ENCODE data around the gene CCDC141. TPM values are rescaled to one million over a fixed set of nuclear protein-coding genes. Genes with fewer than 3 reads are reported as not detected.
"Not testable (repeated sequence)": the region's sequence is repeated elsewhere in the genome, so short reads cannot be mapped to it uniquely, and the experiment has no call there.

CCDC141 gene
- total RNA-seq, 5 donors from 2014 or later (not counting 1 experiment from before 2014, with no cell fraction given), result 13.2 to 44.8 (median 16.8) TPM

DNA sequence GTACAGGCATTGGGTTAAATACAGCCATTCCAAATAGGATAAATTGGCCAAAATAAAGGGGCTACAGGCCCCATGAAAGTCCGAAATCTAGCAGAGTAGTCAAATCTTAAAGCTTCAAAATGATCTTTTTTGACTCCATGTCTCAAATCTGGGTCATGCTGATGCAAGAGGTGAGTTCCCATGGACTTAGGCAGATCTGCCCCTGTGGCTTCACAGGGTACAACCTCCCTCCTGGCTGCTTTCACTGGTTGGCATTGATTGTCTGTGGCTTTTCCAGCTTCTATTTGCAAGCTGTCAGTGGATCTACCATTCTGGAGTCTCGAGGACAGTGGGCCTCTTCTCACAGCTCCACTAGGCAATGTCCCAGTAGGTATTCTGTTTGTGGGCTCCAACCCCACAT lies 56.1 kb downstream of the CCDC141 start:
- no peak for ATAC-seq (replicated peaks in 1 of 4)
- no peak overlapping the region for H3K4me3 ChIP-seq (ENCODE audit: control insufficient read depth in 1 of 2, extremely low read depth in 1 of 2, low read length in 1 of 2)
- POLR2A ChIA-PET, result no interaction called here
- H3K27ac Mint-ChIP-seq, result no peak overlapping the region
- peaks cover 13 to 22% (median 14%) of the 10 kb centered on the region in 3 donors for H3K4me1 Mint-ChIP-seq
- no peak overlapping the region for H3K4me3 Mint-ChIP-seq
- no peak overlapping the region for H3K27ac ChIP-seq (ENCODE audit: low read length)
- H3K27me3 Mint-ChIP-seq, result no peaks in the 10 kb centered on the region
- WGBS (ENCODE audit: insufficient coverage), result 81% methylated on average over 2 of the region's 2 CpGs
- peaks cover 22% of the 10 kb centered on the region for H3K36me3 Mint-ChIP-seq
- H3K4me1 ChIP-seq (ENCODE audit: control insufficient read depth in 1 of 2, extremely low read depth in 1 of 2, insufficient read depth in 2 of 2, low read length in 2 of 2), result peaks cover 0 to 2% of the 10 kb centered on the region in 2 experiments
- no peaks in the 10 kb centered on the region for H3K9me3 ChIP-seq
- no peaks in the 10 kb centered on the region for H3K36me3 ChIP-seq (ENCODE audit: control insufficient read depth in 2 of 2, extremely low read depth in 1 of 2, insufficient read depth in 1 of 2, low read length in 1 of 2)
- no peaks in the 10 kb centered on the region for H3K27me3 ChIP-seq (replicated peaks in 1 of 2; ENCODE audit: control insufficient read depth in 2 of 2, extremely low read depth in 1 of 2, insufficient read depth in 2 of 2, low read length in 1 of 2)
- H3K9me3 Mint-ChIP-seq, result peaks cover 4 to 6% (median 5%) of the 10 kb centered on the region in 3 donors
- DNase-seq, result no peak
- CTCF ChIA-PET, result no interaction called here

DNA sequence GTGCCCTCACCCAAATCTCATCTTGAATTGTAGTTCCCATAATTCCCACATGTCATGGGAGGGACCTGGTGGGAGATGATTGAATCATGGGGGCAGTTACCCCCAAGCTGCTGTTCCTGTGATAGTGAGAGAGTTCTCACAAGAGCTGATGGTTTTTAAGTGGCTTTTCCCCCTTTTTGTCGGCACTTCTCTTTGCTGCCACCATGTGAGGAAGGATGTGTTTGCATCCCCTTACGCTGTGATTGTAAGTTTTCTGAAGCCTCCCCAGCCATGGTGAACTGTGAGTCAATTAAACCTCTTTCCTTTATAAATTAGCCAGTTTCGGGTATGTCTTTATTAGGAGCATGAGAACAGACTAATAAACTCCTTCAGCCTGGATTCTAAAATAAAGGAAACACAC lies 57.2 kb downstream of the CCDC141 start:
- H3K9me3 Mint-ChIP-seq, result not testable (repeated sequence)
- no CpG with 5 or more reads among the region's 3 CpGs for WGBS (ENCODE audit: insufficient coverage)

GRCh38 chr2:178990533-178991241 lies 59.2 kb downstream of the CCDC141 start:
- no peak overlapping the region for H3K4me3 ChIP-seq (ENCODE audit: control insufficient read depth in 1 of 2, extremely low read depth in 1 of 2, low read length in 1 of 2)
- H3K9me3 Mint-ChIP-seq, result peaks cover 4 to 6% (median 5%) of the 10 kb centered on the region in 3 donors
- no peak overlapping the region for H3K4me3 Mint-ChIP-seq
- DNase-seq, result no peak
- H3K36me3 Mint-ChIP-seq, result peaks cover 13% of the 10 kb centered on the region
- ATAC-seq (replicated peaks in 1 of 4), result no peak
- peaks cover 7 to 16% (median 11%) of the 10 kb centered on the region in 3 donors for H3K4me1 Mint-ChIP-seq
- no peaks in the 10 kb centered on the region for H3K9me3 ChIP-seq
- H3K27me3 ChIP-seq (replicated peaks in 1 of 2; ENCODE audit: control insufficient read depth in 2 of 2, extremely low read depth in 1 of 2, insufficient read depth in 2 of 2, low read length in 1 of 2), result no peaks in the 10 kb centered on the region
- POLR2A ChIA-PET, result interaction anchor here in 1 of 2 donors (0.6 kb wide), 1 partner anchor 25 kb away, joined by 3 read pairs; no protein-coding TSS in a partner anchor
- no peaks in the 10 kb centered on the region for H3K27me3 Mint-ChIP-seq
- H3K27ac ChIP-seq (ENCODE audit: low read length), result no peak overlapping the region
- H3K4me1 ChIP-seq (ENCODE audit: control insufficient read depth in 1 of 2, extremely low read depth in 1 of 2, insufficient read depth in 2 of 2, low read length in 2 of 2), result no peaks in the 10 kb centered on the region
- H3K27ac Mint-ChIP-seq, result peak overlapping the region; percentile 35 to 38
- CTCF ChIA-PET, result no interaction called here
- 38% methylated on average over 2 of the region's 4 CpGs for WGBS (ENCODE audit: insufficient coverage)
- H3K36me3 ChIP-seq (ENCODE audit: control insufficient read depth in 2 of 2, extremely low read depth in 1 of 2, insufficient read depth in 1 of 2, low read length in 1 of 2), result no peaks in the 10 kb centered on the region

More for the DNA sequence above, 57.2 kb downstream of the CCDC141 start:
- H3K9me3 ChIP-seq; POLR2A ChIA-PET; H3K4me3 ChIP-seq (ENCODE audit: control insufficient read depth in 1 of 2, extremely low read depth in 1 of 2, low read length in 1 of 2); ATAC-seq (replicated peaks in 1 of 4); H3K36me3 ChIP-seq (ENCODE audit: control insufficient read depth in 2 of 2, extremely low read depth in 1 of 2, insufficient read depth in 1 of 2, low read length in 1 of 2); CTCF ChIA-PET; H3K27me3 ChIP-seq (replicated peaks in 1 of 2; ENCODE audit: control insufficient read depth in 2 of 2, extremely low read depth in 1 of 2, insufficient read depth in 2 of 2, low read length in 1 of 2); H3K4me1 ChIP-seq (ENCODE audit: control insufficient read depth in 1 of 2, extremely low read depth in 1 of 2, insufficient read depth in 2 of 2, low read length in 2 of 2); H3K27ac Mint-ChIP-seq; H3K27me3 Mint-ChIP-seq; H3K27ac ChIP-seq (ENCODE audit: low read length); H3K4me3 Mint-ChIP-seq; DNase-seq: not testable (repeated sequence)
- H3K4me1 Mint-ChIP-seq, result peaks cover 8 to 16% (median 11%) of the 10 kb centered on the region in 3 donors
- peaks cover 21% of the 10 kb centered on the region for H3K36me3 Mint-ChIP-seq

- not testable (repeated sequence) for H3K27ac Mint-ChIP-seq; H3K4me3 ChIP-seq (ENCODE audit: control insufficient read depth in 1 of 2, extremely low read depth in 1 of 2, low read length in 1 of 2); H3K9me3 ChIP-seq; H3K36me3 Mint-ChIP-seq; H3K36me3 ChIP-seq (ENCODE audit: control insufficient read depth in 2 of 2, extremely low read depth in 1 of 2, insufficient read depth in 1 of 2, low read length in 1 of 2); ATAC-seq (replicated peaks in 1 of 4); H3K9me3 Mint-ChIP-seq; H3K4me3 Mint-ChIP-seq; H3K27me3 Mint-ChIP-seq; DNase-seq; H3K4me1 ChIP-seq (ENCODE audit: control insufficient read depth in 1 of 2, extremely low read depth in 1 of 2, insufficient read depth in 2 of 2, low read length in 2 of 2); H3K27me3 ChIP-seq (replicated peaks in 1 of 2; ENCODE audit: control insufficient read depth in 2 of 2, extremely low read depth in 1 of 2, insufficient read depth in 2 of 2, low read length in 1 of 2); H3K27ac ChIP-seq (ENCODE audit: low read length)
- ChIA-PET CTCF (interaction anchor here in 1 of 2 donors (0.6 kb wide), 2 partner anchors 285 to 305 kb away, joined by 3 to 4 read pairs; no protein-coding TSS in a partner anchor), POLR2A (interaction anchor here in 1 of 2 donors (0.6 kb wide), 1 partner anchor 971 kb away, joined by 7 read pairs; no protein-coding TSS in a partner anchor)
- peaks cover 7 to 16% (median 11%) of the 10 kb centered on the region in 3 donors for H3K4me1 Mint-ChIP-seq
- no CpG with 5 or more reads among the region's 1 CpG for WGBS (ENCODE audit: insufficient coverage)
These were observed 60.5 kb downstream of the CCDC141 start for GRCh38 chr2:178989424-178989823.

- ATAC-seq (replicated peaks in 1 of 4), result not testable (repeated sequence)
These were observed 67.3 kb downstream of the CCDC141 start for GRCh38 chr2:178982652-178983051.

GRCh38 chr2:178980815-178981214 lies 69.1 kb downstream of the CCDC141 start:
- Histone ChIP-seq H3K27me3 (replicated peaks in 1 of 2; ENCODE audit: control insufficient read depth in 2 of 2, extremely low read depth in 1 of 2, insufficient read depth in 2 of 2, low read length in 1 of 2) (no peaks in the 10 kb centered on the region), H3K27ac (ENCODE audit: low read length) (no peak overlapping the region), H3K4me1 (ENCODE audit: control insufficient read depth in 1 of 2, extremely low read depth in 1 of 2, insufficient read depth in 2 of 2, low read length in 2 of 2) (no peaks in the 10 kb centered on the region), H3K4me3 (ENCODE audit: control insufficient read depth in 1 of 2, extremely low read depth in 1 of 2, low read length in 1 of 2) (no peak overlapping the region), H3K36me3 (ENCODE audit: control insufficient read depth in 2 of 2, extremely low read depth in 1 of 2, insufficient read depth in 1 of 2, low read length in 1 of 2) (peaks cover 0 to 3% of the 10 kb centered on the region in 2 donors), H3K9me3 (no peaks in the 10 kb centered on the region)
- no CpG with 5 or more reads among the region's 2 CpGs for WGBS (ENCODE audit: insufficient coverage)
- H3K27ac Mint-ChIP-seq, result no peak overlapping the region
- no peaks in the 10 kb centered on the region for H3K9me3 Mint-ChIP-seq
- DNase-seq (no peak), ATAC-seq (replicated peaks in 1 of 4) (no peak)
- ChIA-PET POLR2A (no interaction called here), CTCF (no interaction called here)
- peaks cover 6% of the 10 kb centered on the region for H3K36me3 Mint-ChIP-seq
- H3K4me1 Mint-ChIP-seq, result no peaks in the 10 kb centered on the region
- H3K4me3 Mint-ChIP-seq, result no peak overlapping the region
- H3K27me3 Mint-ChIP-seq, result no peaks in the 10 kb centered on the region

More at GRCh38 chr2:178982652-178983051, 67.3 kb downstream of the CCDC141 start:
- H3K4me1 ChIP-seq (ENCODE audit: control insufficient read depth in 1 of 2, extremely low read depth in 1 of 2, insufficient read depth in 2 of 2, low read length in 2 of 2); H3K27me3 ChIP-seq (replicated peaks in 1 of 2; ENCODE audit: control insufficient read depth in 2 of 2, extremely low read depth in 1 of 2, insufficient read depth in 2 of 2, low read length in 1 of 2); H3K36me3 ChIP-seq (ENCODE audit: control insufficient read depth in 2 of 2, extremely low read depth in 1 of 2, insufficient read depth in 1 of 2, low read length in 1 of 2); H3K36me3 Mint-ChIP-seq; H3K27ac ChIP-seq (ENCODE audit: low read length); H3K4me3 ChIP-seq (ENCODE audit: control insufficient read depth in 1 of 2, extremely low read depth in 1 of 2, low read length in 1 of 2); H3K9me3 ChIP-seq; H3K27me3 Mint-ChIP-seq; H3K4me3 Mint-ChIP-seq; DNase-seq; H3K4me1 Mint-ChIP-seq; H3K9me3 Mint-ChIP-seq; CTCF ChIA-PET; H3K27ac Mint-ChIP-seq; POLR2A ChIA-PET: not testable (repeated sequence)
- WGBS (ENCODE audit: insufficient coverage), result 96% methylated on average over 5 of the region's 10 CpGs
